ENCODE measurements around the gene OR10J5. TPM values are rescaled to one million over a fixed set of nuclear protein-coding genes. Genes with fewer than 3 reads are reported as not detected.

The OR10J5 gene
- total RNA-seq (2014; rRNA removed; shearing (Covaris generic)) (not detected in 2 replicates), polyA plus RNA-seq (2016; fragmentation: Nextera tagmentation; extraction: Ambion mirVana) (not detected in 2 replicates)
- long read RNA-seq: 0 reads

- no peak within 1 kb of the TSS for H3K4me3 Mint-ChIP-seq
- H3K27me3 Mint-ChIP-seq (ENCODE audit: insufficient read depth, low read depth, poor library complexity): no peaks in the 10 kb centered on the region
- peaks cover 10% of the 10 kb centered on the region for H3K9me2 ChIP-seq (ENCODE audit: insufficient read depth)
- H3K27me3 ChIP-seq (ENCODE audit: insufficient read depth): no peaks in the 10 kb centered on the region
- H3K79me2 ChIP-seq (replicated peaks; ENCODE audit: insufficient read depth): no peaks in the 10 kb centered on the region
- TF ChIP-seq, protein P1, sequence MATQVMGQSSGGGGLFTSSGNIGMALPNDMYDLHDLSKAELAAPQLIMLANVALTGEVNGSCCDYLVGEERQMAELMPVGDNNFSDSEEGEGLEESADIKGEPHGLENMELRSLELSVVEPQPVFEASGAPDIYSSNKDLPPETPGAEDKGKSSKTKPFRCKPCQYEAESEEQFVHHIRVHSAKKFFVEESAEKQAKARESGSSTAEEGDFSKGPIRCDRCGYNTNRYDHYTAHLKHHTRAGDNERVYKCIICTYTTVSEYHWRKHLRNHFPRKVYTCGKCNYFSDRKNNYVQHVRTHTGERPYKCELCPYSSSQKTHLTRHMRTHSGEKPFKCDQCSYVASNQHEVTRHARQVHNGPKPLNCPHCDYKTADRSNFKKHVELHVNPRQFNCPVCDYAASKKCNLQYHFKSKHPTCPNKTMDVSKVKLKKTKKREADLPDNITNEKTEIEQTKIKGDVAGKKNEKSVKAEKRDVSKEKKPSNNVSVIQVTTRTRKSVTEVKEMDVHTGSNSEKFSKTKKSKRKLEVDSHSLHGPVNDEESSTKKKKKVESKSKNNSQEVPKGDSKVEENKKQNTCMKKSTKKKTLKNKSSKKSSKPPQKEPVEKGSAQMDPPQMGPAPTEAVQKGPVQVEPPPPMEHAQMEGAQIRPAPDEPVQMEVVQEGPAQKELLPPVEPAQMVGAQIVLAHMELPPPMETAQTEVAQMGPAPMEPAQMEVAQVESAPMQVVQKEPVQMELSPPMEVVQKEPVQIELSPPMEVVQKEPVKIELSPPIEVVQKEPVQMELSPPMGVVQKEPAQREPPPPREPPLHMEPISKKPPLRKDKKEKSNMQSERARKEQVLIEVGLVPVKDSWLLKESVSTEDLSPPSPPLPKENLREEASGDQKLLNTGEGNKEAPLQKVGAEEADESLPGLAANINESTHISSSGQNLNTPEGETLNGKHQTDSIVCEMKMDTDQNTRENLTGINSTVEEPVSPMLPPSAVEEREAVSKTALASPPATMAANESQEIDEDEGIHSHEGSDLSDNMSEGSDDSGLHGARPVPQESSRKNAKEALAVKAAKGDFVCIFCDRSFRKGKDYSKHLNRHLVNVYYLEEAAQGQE (IDR thresholded peaks at IDR 0.05; ENCODE audit: unreplicated experiment): no peak
- TF ChIP-seq POLR2AphosphoS5 (IDR thresholded peaks at IDR 0.05; ENCODE audit: low read depth): no peak
- TF ChIP-seq EZH2phosphoT487 (IDR thresholded peaks at IDR 0.05; ENCODE audit: unreplicated experiment): no peak
- no peak for TF ChIP-seq CTCF (conservative IDR thresholded peaks at IDR 0.05; ENCODE audit: low read depth in 2 of 2)
- TF ChIP-seq JUNB (IDR thresholded peaks at IDR 0.05; ENCODE audit: unreplicated experiment): no peak
- TF ChIP-seq, protein P2, sequence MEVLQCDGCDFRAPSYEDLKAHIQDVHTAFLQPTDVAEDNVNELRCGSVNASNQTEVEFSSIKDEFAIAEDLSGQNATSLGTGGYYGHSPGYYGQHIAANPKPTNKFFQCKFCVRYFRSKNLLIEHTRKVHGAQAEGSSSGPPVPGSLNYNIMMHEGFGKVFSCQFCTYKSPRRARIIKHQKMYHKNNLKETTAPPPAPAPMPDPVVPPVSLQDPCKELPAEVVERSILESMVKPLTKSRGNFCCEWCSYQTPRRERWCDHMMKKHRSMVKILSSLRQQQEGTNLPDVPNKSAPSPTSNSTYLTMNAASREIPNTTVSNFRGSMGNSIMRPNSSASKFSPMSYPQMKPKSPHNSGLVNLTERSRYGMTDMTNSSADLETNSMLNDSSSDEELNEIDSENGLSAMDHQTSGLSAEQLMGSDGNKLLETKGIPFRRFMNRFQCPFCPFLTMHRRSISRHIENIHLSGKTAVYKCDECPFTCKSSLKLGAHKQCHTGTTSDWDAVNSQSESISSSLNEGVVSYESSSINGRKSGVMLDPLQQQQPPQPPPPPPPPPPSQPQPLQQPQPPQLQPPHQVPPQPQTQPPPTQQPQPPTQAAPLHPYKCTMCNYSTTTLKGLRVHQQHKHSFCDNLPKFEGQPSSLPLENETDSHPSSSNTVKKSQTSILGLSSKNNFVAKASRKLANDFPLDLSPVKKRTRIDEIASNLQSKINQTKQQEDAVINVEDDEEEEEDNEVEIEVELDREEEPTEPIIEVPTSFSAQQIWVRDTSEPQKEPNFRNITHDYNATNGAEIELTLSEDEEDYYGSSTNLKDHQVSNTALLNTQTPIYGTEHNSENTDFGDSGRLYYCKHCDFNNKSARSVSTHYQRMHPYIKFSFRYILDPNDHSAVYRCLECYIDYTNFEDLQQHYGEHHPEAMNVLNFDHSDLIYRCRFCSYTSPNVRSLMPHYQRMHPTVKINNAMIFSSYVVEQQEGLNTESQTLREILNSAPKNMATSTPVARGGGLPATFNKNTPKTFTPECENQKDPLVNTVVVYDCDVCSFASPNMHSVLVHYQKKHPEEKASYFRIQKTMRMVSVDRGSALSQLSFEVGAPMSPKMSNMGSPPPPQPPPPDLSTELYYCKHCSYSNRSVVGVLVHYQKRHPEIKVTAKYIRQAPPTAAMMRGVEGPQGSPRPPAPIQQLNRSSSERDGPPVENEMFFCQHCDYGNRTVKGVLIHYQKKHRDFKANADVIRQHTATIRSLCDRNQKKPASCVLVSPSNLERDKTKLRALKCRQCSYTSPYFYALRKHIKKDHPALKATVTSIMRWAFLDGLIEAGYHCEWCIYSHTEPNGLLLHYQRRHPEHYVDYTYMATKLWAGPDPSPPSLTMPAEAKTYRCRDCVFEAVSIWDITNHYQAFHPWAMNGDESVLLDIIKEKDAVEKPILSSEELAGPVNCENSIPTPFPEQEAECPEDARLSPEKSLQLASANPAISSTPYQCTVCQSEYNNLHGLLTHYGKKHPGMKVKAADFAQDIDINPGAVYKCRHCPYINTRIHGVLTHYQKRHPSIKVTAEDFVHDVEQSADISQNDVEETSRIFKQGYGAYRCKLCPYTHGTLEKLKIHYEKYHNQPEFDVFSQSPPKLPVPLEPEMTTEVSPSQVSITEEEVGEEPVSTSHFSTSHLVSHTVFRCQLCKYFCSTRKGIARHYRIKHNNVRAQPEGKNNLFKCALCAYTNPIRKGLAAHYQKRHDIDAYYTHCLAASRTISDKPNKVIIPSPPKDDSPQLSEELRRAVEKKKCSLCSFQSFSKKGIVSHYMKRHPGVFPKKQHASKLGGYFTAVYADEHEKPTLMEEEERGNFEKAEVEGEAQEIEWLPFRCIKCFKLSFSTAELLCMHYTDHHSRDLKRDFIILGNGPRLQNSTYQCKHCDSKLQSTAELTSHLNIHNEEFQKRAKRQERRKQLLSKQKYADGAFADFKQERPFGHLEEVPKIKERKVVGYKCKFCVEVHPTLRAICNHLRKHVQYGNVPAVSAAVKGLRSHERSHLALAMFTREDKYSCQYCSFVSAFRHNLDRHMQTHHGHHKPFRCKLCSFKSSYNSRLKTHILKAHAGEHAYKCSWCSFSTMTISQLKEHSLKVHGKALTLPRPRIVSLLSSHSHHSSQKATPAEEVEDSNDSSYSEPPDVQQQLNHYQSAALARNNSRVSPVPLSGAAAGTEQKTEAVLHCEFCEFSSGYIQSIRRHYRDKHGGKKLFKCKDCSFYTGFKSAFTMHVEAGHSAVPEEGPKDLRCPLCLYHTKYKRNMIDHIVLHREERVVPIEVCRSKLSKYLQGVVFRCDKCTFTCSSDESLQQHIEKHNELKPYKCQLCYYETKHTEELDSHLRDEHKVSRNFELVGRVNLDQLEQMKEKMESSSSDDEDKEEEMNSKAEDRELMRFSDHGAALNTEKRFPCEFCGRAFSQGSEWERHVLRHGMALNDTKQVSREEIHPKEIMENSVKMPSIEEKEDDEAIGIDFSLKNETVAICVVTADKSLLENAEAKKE (CRISPR knock-in tag; IDR thresholded peaks at IDR 0.05): no peak
- TF ChIP-seq ZNF331 (CRISPR knock-in tag; IDR thresholded peaks at IDR 0.05; ENCODE audit: low read depth): no peak
- no peak for TF ChIP-seq ZNF114 (CRISPR knock-in tag; IDR thresholded peaks at IDR 0.05)
- TF ChIP-seq EZH2 (IDR thresholded peaks at IDR 0.05; ENCODE audit: low read depth, unreplicated experiment): no peak
- TF ChIP-seq STAT1 (IDR thresholded peaks at IDR 0.05; ENCODE audit: unreplicated experiment): no peak
- TF ChIP-seq NANOG (IDR thresholded peaks at IDR 0.05; ENCODE audit: borderline replicate concordance): no peak
- ATAC-seq (no peak), DNase-seq (ENCODE audit: low spot score) (no peak)
- H3F3A ChIP-seq (replicated peaks; ENCODE audit: low read depth): no peaks in the 10 kb centered on the region
- H3K4me2 ChIP-seq: no peak within 1 kb of the TSS
- H3K4me3 ChIP-seq: no peak within 1 kb of the TSS
- H3K9me3 Mint-ChIP-seq: peaks cover 37% of the 10 kb centered on the region
- H2AFZ ChIP-seq: no peak within 1 kb of the TSS
- no peaks in the 10 kb centered on the region for H3K4me1 ChIP-seq (ENCODE audit: insufficient read depth)
- H3K36me3 ChIP-seq (ENCODE audit: insufficient read depth): no peaks in the 10 kb centered on the region
- H3K27ac Mint-ChIP-seq: no peak within 1 kb of the TSS
- no peak within 1 kb of the TSS for H3K27ac ChIP-seq (ENCODE audit: low read depth)
- H3K4me1 Mint-ChIP-seq: no peaks in the 10 kb centered on the region
- 0 out of 2 replicates have a peak, but pooled peaks cover 4% of the 10 kb centered on the region for H4K20me1 ChIP-seq (replicated peaks; ENCODE audit: insufficient read depth)
- peaks cover 9% of the 10 kb centered on the region; the same call in 1 of the 3 replicates for H3K36me3 Mint-ChIP-seq (ENCODE audit: low read depth)
These were observed at the start of gene OR10J5 for GRCh38 chr1:159535907-159536306. TSS of gene OR10J5 (minus strand) at chr1:159536007. CDS start at chr1:159536007, 0 bp downstream.

Measured in GM23338 (cell line).